GM12874 (cell line): ENCODE data around the gene PCSK6.

Source experiments
- TF ChIP-seq, protein P1 (sequence below): IDR thresholded peaks from 2 replicates; pipeline ENCODE4 v1.5.1; 2011; ENCODE audit warnings: low read depth, mild to moderate bottlenecking, control low read depth, low read length, moderate library complexity; ENCODE audit not compliant: insufficient read depth

PCSK6 gene

DNA sequence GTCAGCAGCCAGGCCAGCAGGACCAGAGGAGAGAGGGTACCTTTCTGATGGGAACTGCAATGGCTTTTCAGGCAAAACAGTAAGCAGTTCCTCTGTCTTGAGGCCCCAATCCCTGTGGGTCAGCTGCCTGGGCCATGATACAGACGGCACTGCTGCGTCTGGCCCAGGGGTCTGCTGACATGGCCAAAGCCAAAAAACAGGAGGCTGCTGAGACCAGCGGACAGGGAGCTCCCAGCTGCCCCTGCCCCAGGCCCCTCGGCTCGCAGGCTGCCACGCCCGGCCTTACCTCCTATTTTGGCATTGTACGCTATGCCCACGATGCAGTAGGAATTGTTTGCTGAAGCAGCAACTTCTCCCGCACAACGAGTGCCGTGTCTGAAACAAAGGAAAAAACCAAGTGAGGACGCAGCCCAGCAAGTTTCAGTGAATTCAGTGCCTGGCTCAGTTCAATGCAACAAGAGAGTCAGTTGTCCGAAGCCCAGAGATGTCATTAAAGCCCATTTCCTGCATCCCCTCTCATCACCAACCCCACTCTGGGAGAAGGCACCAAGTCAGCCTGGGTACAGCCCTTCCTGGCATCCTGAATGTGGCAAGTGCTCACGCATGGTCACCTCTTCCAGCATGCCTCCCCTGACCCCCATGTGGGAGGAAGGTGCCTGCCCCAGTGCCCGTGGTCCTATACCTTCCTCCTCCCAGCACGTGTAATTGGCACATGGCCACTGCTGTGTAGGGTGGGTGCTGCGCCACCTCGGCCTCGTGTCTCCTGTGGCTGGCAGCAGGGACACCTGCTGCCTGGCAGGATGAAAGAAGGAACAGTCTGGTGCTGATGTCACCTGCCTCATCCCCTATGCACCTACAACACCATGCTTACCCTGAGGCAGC lies 61.7 kb downstream of the PCSK6 start:
- TF ChIP-seq, protein P1, sequence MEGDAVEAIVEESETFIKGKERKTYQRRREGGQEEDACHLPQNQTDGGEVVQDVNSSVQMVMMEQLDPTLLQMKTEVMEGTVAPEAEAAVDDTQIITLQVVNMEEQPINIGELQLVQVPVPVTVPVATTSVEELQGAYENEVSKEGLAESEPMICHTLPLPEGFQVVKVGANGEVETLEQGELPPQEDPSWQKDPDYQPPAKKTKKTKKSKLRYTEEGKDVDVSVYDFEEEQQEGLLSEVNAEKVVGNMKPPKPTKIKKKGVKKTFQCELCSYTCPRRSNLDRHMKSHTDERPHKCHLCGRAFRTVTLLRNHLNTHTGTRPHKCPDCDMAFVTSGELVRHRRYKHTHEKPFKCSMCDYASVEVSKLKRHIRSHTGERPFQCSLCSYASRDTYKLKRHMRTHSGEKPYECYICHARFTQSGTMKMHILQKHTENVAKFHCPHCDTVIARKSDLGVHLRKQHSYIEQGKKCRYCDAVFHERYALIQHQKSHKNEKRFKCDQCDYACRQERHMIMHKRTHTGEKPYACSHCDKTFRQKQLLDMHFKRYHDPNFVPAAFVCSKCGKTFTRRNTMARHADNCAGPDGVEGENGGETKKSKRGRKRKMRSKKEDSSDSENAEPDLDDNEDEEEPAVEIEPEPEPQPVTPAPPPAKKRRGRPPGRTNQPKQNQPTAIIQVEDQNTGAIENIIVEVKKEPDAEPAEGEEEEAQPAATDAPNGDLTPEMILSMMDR = no peak

DNA sequence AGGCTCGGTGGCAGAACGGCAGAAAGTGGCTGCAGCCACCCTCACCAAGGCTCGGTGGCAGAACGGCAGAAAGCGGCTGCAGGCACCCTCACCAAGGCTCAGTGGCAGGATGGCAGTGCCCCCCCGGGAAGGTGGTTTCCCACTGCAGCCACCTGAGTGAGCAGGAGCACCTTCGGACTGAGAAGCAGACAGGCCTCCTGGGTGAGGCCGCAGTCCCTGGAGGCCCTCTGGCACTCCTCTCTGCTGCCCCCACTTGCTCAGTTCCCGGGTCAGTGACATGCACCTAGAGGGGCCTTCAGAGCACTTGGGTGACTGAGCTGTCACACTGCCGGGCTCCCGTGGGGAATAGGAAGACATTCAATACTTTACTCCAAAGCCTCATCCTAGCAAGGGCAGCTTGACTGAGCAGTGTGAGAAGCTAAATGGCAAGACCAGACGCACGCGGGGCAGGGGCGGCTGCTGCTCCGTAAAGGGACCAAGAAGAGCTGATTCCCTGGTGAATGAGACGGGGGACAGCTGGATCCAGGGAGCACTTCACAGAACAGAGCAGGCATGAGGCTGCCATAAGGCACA lies 62.7 kb downstream of the PCSK6 start:
- TF ChIP-seq, protein P1 = no peak

DNA sequence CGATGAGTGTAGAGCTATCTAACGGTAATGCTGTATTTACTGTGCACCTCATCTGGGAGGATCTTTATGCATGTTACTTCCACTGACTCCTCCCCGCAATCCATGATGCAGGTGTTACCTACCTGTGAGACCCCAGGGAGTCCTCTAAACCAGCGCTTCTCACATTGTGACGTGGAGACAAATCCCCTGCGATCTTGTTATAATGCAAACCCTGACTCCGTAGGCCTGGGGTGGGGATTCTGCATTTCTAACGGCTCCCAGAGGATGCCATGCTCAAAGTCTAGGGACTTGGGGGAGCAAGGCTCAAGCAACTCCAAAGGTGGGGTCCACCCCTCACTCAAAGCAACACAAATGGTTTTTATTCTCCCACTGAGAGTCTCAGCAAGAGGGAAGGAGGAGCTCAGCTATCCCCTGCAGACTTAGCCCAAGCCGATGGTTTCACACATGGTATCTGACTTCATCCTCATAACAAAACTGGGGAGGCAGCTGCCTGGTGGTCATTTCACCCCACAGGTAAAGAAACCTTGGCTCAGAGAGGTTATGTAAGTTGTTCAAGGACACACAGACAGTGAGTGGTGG lies 63.6 kb downstream of the PCSK6 start:
- TF ChIP-seq, protein P1 = no peak

DNA sequence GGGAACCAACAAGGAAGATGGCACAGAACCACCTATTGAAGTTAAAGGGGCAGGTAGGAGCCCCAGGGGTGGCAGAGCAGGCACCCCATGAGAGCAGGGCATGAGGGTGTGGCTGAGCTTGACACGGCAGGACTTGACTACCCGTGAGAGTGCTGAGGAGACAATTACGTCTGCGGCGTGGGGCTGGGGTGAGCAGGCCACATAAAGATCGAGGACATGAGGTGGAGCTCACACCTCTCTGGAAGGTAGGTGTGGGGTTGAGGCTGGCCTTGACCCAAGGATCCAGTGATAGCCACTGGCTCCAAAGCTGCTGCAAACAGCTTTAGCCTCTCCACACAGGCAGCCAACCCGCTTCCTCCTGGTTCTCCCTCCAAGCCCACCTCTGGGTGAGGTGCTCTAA lies 64.5 kb downstream of the PCSK6 start:
- TF ChIP-seq, protein P1 = no peak

DNA sequence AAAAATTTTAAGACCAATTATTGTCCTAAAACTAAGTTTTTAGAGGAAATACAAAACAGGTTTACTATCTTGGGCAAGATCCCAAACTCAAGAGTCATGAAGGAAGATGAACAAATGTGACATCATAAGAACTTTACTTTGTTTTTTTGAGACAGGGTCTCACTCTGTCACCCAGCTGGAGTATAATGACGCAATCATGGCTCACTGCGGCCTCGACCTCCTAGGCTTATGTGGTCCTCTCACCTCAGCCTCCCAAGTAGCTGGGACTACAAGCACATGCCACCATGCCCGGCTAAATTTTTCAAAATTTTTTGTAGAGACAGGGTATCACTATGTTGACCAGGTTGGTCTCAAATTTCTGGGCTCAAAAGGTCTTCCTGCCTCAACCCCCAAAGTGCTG lies 69.3 kb downstream of the PCSK6 start:
- TF ChIP-seq, protein P1 = no peak

DNA sequence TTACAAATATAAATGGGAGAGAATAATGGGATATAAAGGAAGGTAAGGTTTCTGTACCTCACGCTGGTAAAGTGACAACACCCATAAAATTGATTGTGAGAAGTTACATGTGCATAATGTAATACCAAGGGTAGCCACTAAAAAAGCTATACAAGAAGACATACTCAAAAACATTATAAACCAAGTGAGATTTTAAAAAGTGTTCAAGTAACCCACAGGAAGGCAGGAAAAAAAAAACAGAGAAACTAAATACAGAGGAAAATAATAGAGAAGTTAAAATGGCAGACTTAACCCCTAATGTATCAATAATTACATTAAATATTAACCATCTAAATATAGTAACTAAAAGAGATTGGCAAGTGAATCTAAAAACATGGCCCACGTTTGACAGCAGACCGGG lies 76.3 kb downstream of the PCSK6 start:
- TF ChIP-seq, protein P1 = no peak

DNA sequence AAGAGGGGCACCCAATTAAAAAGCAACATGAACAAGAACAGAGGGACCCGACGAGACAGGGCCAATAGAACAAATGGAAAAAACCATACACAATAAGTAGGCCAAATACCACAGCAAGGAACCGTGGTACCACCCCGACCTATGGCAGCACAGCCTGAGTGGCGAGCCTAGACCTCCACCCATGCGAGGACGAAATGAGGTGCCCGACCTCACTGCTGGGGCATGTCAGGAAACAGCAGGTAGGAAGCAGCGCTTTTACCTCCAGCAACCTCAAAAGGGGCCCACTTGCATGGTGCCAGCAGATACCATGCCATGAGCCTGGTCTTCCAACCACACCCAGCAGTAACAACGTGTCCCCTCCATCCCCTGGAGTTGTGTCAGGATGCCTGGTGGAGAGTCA lies 77.9 kb downstream of the PCSK6 start:
- TF ChIP-seq, protein P1 = no peak
